Erythroblast (primary cell): ENCODE results near the gene SNAP47.

Experiments used
- GATA1 ChIP-seq: IDR thresholded peaks from 2 replicates; pipeline ENCODE4 v1.6.1; 2011; ENCODE audit warnings: low read depth, mild to moderate bottlenecking, control low read depth, low read length, moderate library complexity
- POLR2A ChIP-seq: IDR thresholded peaks from 2 replicates; pipeline ENCODE4 v1.6.1; 2011; ENCODE audit warnings: mild to moderate bottlenecking, low read length

DNA sequence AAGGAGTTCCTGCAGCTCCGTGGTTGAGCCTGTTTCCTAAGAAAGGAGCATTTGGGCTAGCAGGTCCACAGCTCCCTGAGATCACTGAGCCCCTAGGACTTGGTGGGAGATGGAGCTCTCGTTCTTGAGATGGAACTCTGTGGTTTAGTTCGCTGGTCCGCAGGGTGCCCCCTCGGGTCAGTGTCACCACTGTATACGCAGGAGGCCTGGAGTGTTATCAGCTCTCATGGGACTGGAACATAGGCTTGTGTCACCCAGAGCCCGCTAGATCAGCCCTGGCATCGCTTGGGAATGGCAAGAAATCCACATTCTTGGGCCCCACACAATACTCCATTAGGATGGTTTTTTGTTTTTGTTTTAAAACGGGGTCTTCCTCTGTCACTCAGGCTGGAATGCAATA lies 3.6 kb downstream of the SNAP47 start:
- TF ChIP-seq POLR2A (no peak), GATA1 (no peak)
